ENCODE measurements around the gene MARCHF3. TPM values are rescaled to one million over a fixed set of nuclear protein-coding genes. Genes with fewer than 3 reads are reported as not detected.

MARCHF3 gene
- total RNA-seq, 1 donor from 2014 or later = 21.9 TPM

DNA sequence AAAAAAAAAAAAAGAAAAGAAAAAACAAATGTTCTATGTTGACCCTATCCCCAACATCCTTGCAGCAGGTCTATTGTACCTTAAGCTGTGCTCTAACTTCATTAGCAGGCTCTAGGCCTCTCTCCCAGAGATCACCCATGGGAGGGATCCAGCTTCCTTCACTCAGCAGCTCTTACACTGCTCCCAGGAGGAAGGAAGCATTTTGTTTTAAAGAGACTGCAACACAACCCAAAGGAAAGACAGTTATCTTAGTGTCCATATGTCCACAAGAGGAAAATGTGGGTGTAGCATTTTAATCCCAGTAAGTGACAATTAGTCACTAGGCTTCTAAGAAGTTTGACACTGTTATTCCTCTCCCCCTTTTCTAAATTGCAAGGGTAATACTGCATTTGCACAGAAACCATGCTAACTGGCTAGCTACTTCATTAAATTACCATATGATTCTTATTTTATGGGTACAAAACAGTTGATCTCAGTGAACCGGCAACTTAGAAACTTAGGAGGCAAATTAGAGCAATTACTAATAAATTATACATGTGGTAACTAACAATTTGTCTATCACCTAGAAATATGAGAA lies 58.8 kb downstream of the MARCHF3 start:
- POLR2A ChIA-PET = interaction anchor here (0.7 to 3.0 kb wide), 12 partner anchors 11 to 194 kb away, joined by 3 to 14 read pairs (median 6); partner anchors contain the start of genes C5orf63 and MARCHF3
- peaks cover 69% of the 10 kb centered on the region for H3K4me1 Mint-ChIP-seq
- DNase-seq (no peak), ATAC-seq (ENCODE audit: low read depth) (no peak)
- TF ChIP-seq, protein P1, sequence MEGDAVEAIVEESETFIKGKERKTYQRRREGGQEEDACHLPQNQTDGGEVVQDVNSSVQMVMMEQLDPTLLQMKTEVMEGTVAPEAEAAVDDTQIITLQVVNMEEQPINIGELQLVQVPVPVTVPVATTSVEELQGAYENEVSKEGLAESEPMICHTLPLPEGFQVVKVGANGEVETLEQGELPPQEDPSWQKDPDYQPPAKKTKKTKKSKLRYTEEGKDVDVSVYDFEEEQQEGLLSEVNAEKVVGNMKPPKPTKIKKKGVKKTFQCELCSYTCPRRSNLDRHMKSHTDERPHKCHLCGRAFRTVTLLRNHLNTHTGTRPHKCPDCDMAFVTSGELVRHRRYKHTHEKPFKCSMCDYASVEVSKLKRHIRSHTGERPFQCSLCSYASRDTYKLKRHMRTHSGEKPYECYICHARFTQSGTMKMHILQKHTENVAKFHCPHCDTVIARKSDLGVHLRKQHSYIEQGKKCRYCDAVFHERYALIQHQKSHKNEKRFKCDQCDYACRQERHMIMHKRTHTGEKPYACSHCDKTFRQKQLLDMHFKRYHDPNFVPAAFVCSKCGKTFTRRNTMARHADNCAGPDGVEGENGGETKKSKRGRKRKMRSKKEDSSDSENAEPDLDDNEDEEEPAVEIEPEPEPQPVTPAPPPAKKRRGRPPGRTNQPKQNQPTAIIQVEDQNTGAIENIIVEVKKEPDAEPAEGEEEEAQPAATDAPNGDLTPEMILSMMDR (IDR thresholded peaks at IDR 0.05) = no peak
- peak overlapping the region; percentile 100 for H3K27ac Mint-ChIP-seq
- H3K27me3 Mint-ChIP-seq = no peaks in the 10 kb centered on the region
- CTCF ChIA-PET = interaction anchor here (1.0 kb wide), 1 partner anchor 58 kb away, joined by 3 read pairs; no protein-coding TSS in a partner anchor
- no peaks in the 10 kb centered on the region for H3K36me3 Mint-ChIP-seq (ENCODE audit: low read depth)
- H3K4me3 Mint-ChIP-seq = peak overlapping the region; percentile 57
- intact Hi-C loops (cut with micrococcal nuclease) = loop anchor here (1.0 to 10.0 kb wide), 4 partner anchors 17 to 253 kb away; partner anchors contain the start of genes C5orf63 and MARCHF3
- no peaks in the 10 kb centered on the region for H3K9me3 Mint-ChIP-seq

DNA sequence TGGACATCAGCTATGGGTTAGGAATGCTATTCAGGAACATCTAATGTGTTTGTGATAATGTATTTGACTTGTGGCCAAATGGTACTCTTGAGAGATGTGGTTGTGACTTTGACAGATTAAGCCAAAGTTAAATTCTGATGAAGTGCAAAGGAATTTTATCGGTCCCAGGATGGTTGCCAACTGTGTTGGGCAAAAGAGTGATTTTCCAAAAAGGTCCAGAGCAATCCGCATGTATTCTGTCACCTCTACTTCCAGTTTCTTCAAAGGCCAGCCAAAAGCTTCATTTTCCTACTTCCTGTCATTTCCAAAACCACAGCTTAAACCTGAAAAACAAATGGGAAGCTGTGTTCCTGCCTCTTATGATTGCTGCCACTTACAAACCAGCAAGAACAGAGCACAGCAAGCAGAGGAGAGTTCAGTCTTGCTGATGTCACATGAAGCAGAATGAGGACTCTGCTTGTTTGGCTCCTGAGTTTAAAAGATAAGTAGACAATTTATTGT lies 59.8 kb downstream of the MARCHF3 start:
- ATAC-seq (ENCODE audit: low read depth) = no peak
- no peak for DNase-seq
- Mint-ChIP-seq H3K36me3 (ENCODE audit: low read depth) (no peaks in the 10 kb centered on the region), H3K4me1 (peaks cover 66% of the 10 kb centered on the region), H3K27me3 (no peaks in the 10 kb centered on the region), H3K27ac (peak overlapping the region; percentile 100), H3K9me3 (no peaks in the 10 kb centered on the region), H3K4me3 (no peak overlapping the region)
- CTCF ChIA-PET = interaction anchor here (1.0 kb wide), 1 partner anchor 60 kb away, joined by 3 read pairs; the partner anchor contains the start of gene MARCHF3
- intact Hi-C loops (cut with micrococcal nuclease) = loop anchor here (5.0 to 10.0 kb wide), 2 partner anchors 102 to 254 kb away; partner anchors contain the start of gene C5orf63
- POLR2A ChIA-PET = interaction anchor here (0.7 to 2.4 kb wide), 4 partner anchors 42 to 103 kb away, joined by 3 to 8 read pairs (median 4); no protein-coding TSS in a partner anchor
- TF ChIP-seq, protein P1 (IDR thresholded peaks at IDR 0.05) = no peak

DNA sequence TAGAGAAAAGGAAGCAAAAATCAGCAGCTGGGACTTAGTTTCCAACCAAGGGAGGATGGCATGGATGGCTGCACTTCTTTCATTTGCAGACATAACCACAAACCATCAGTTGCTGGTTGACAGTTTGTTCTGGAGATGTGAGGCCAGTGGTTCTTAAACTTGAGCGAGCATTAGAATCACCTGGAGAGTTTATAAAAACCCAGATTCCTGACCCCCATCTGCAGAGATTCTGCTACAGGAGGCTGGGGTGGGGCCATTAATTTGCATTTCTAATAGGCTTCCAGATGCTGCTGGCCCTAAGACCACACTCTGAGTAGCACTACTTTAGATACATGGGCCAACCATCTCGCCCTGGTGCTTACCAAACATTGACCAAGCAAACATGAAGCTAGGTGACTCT lies 60.8 kb downstream of the MARCHF3 start:
- Mint-ChIP-seq H3K4me3 (no peak overlapping the region), H3K27ac (peak overlapping the region; percentile 100), H3K9me3 (no peaks in the 10 kb centered on the region), H3K4me1 (peaks cover 74% of the 10 kb centered on the region), H3K27me3 (no peaks in the 10 kb centered on the region), H3K36me3 (ENCODE audit: low read depth) (no peaks in the 10 kb centered on the region)
- no peak for DNase-seq
- intact Hi-C loops (cut with micrococcal nuclease) = no loop called here
- ChIA-PET POLR2A (interaction anchor here (0.5 to 1.5 kb wide), 3 partner anchors 43 to 90 kb away, joined by 3 to 4 read pairs (median 3); no protein-coding TSS in a partner anchor), CTCF (no interaction called here)
- no peak for ATAC-seq (ENCODE audit: low read depth)
- TF ChIP-seq, protein P1 (IDR thresholded peaks at IDR 0.05) = no peak

DNA sequence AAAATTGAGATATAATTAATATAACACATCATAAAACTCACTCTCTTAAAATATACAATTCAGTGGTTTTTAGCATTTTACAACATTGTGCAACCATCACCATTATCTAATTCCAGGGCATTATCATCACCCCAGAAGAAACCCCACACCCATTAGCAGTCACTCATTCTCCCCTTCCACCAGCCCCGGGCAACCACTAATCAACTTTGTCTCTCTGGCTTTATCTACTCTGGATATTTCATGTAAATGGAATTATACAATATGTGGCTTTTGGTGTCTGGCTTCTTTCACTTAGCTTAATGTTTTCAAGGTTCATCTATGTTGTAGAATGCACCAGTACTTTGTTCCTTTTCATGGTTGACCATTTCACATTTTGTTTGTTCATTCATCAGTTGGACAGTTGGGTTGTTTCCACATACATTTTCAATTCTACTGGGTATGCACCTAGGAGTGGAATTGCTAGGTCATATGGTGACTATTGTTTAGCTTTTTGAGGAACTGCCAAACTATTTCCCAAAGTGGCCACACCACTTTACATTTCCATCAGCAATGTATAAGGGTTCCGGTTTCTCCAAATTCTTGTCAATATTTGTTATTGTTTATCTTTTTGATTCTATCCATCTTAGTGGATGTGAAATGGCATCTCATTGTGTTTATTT lies 62.4 kb downstream of the MARCHF3 start:
- DNase-seq = no peak
- no peak for ATAC-seq (ENCODE audit: low read depth)
- CTCF ChIA-PET = no interaction called here
- Mint-ChIP-seq H3K9me3 (no peaks in the 10 kb centered on the region), H3K4me1 (peaks cover 73% of the 10 kb centered on the region), H3K36me3 (ENCODE audit: low read depth) (no peaks in the 10 kb centered on the region), H3K27me3 (no peaks in the 10 kb centered on the region), H3K27ac (no peak overlapping the region), H3K4me3 (no peak overlapping the region)
- POLR2A ChIA-PET = interaction anchor here (0.6 kb wide), 1 partner anchor 22 kb away, joined by 3 read pairs; no protein-coding TSS in a partner anchor
- TF ChIP-seq, protein P1 (IDR thresholded peaks at IDR 0.05) = no peak
- intact Hi-C loops (cut with micrococcal nuclease) = no loop called here

DNA sequence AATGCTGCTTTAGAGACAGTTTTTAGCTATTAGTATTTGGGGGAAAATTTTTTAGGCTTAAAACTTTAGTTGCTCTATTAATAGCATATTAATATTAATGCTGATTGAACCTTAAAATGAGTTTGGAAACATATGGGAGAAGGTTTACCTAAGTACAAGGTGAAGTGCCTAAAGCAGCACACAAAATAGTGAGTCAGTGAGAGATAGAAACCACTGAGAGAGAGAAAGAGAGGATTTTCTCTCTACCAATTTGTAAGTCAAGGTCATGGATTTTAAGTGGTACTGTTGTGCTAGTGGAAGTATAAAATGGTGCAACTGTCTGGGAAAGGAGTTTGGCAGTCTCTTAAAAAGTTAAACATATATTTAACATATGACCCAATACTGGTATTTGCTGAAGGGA lies 64.9 kb downstream of the MARCHF3 start:
- TF ChIP-seq, protein P1 (IDR thresholded peaks at IDR 0.05) = no peak
- DNase-seq (no peak), ATAC-seq (ENCODE audit: low read depth) (no peak)
- no peaks in the 10 kb centered on the region for H3K9me3 Mint-ChIP-seq
- POLR2A ChIA-PET = no interaction called here
- peak overlapping the region; percentile 4 for H3K4me3 Mint-ChIP-seq
- intact Hi-C loops (cut with micrococcal nuclease) = loop anchor here (2.0 kb wide), 1 partner anchor 17 kb away; no protein-coding TSS in a partner anchor
- H3K4me1 Mint-ChIP-seq = peaks cover 69% of the 10 kb centered on the region
- CTCF ChIA-PET = no interaction called here
- peak overlapping the region; percentile 42 for H3K27ac Mint-ChIP-seq
- no peaks in the 10 kb centered on the region for H3K36me3 Mint-ChIP-seq (ENCODE audit: low read depth)
- no peaks in the 10 kb centered on the region for H3K27me3 Mint-ChIP-seq
